Panc1 (cell line): Measurements from ENCODE around the gene C22orf15. TPM values are rescaled to one million over a fixed set of nuclear protein-coding genes. Genes with fewer than 3 reads are reported as not detected.
"Not testable (repeated sequence)": the region's sequence is repeated elsewhere in the genome, so short reads cannot be mapped to it uniquely, and the experiment has no call there.

Experiments
- ATAC-seq: fragments of 200-7000 bp; cut with Tn5 transposase; 2 replicates; pipeline ENCODE4 v1.9.1; 2020; ENCODE audit warnings: mild to moderate bottlenecking, moderate library complexity
- BruUV-seq: library from RNA; stranded (reverse); fragments of 400-500 nt; replicated peaks from 2 replicates; lab custom pipeline; 2021; lab: Mats Ljungman, UMichigan
- CTCF ChIA-PET: fragments of 300-600 bp; sonication (Branson Sonifier 250); formaldehyde crosslinking; loops from one replicate; lab custom pipeline; 2022; ENCODE audit warnings: antibody characterized with exemption; lab: Charles Lee
- POLR2A ChIA-PET: fragments of 300-600 bp; sonication (Branson Sonifier 250); formaldehyde crosslinking; loops from one replicate; lab custom pipeline; 2022; ENCODE audit warnings: antibody characterized with exemption; lab: Charles Lee
- DNase-seq: peaks from one replicate; pipeline ENCODE4 v3.0.0-alpha.2; 2010; ENCODE audit warnings: low read depth, low spot score
- H3K27ac ChIP-seq: 2 replicates; pipeline ENCODE4 v1.5.1; 2011; ENCODE audit warnings: mild to moderate bottlenecking, low read length, inconsistent platforms
- H3K27me3 ChIP-seq: fragments of 200-500 bp; sonication (Bioruptor generic); 2 replicates; pipeline ENCODE4 v1.6.0; 2014; ENCODE audit warnings: low read length, inconsistent platforms; ENCODE audit not compliant: control insufficient read depth, insufficient read depth
- H3K36me3 ChIP-seq: fragments of 200-500 bp; sonication (Bioruptor generic); 2 replicates; pipeline ENCODE4 v1.5.1; 2014; ENCODE audit warnings: inconsistent platforms, mild to moderate bottlenecking, low read length, moderate library complexity; ENCODE audit not compliant: control insufficient read depth, insufficient read depth
- H3K4me1 ChIP-seq: 2 replicates; pipeline ENCODE4 v1.5.1; 2011; ENCODE audit warnings: inconsistent platforms, mild to moderate bottlenecking, low read length, moderate library complexity; ENCODE audit not compliant: control insufficient read depth, insufficient read depth
- H3K4me3 ChIP-seq, 2 experiments: 2 replicates each; pipeline ENCODE4 v1.5.1; 2011 to 2012; ENCODE audit warnings: low read depth in 2 of 2, low read length in 2 of 2, mild to moderate bottlenecking in 2 of 2, inconsistent platforms in 1 of 2, moderate library complexity in 1 of 2
- H3K9me3 ChIP-seq: fragments of 200-500 bp; sonication (Bioruptor generic); 2 replicates; pipeline ENCODE4 v1.5.1; 2014; ENCODE audit warnings: low read depth, mild to moderate bottlenecking, inconsistent platforms, low read length, moderate library complexity; ENCODE audit not compliant: control insufficient read depth, insufficient read depth
- POLR2AphosphoS5 ChIP-seq: IDR thresholded peaks from 2 replicates; pipeline ENCODE4 v1.6.1; 2012; ENCODE audit warnings: mild to moderate bottlenecking, low read depth, low read length, moderate library complexity
- SIN3A ChIP-seq: IDR thresholded peaks from 2 replicates; pipeline ENCODE4 v1.6.1; 2012; ENCODE audit warnings: low read depth, mild to moderate bottlenecking, low read length, moderate library complexity, borderline replicate concordance; ENCODE audit not compliant: insufficient read depth
- TCF7L2 ChIP-seq: IDR thresholded peaks from 2 replicates; pipeline ENCODE4 v1.6.1; 2011; ENCODE audit warnings: mild to moderate bottlenecking, low read depth, low read length, inconsistent platforms
- in situ Hi-C: cut with HindIII; loops from 2 replicates; pipeline ENCODE4 v1.10.0; 2016; ENCODE audit warnings: low sequenced_read_pairs, low pct_unique_long_range_greater_than_20kb
- intact Hi-C: fragments of 100-400 bp; cut with micrococcal nuclease; formaldehyde crosslinking; loops from one replicate; pipeline ENCODE4 v1.10.0; 2022; ENCODE audit not compliant: unreplicated experiment
- total RNA-seq: library from RNA; stranded (reverse); gene quantifications from one replicate; pipeline ENCODE4 v1.2.1, GENCODE V29; 2021; ENCODE audit not compliant: unreplicated experiment
- TF ChIP-seq, protein P1 (sequence below), 2 experiments: IDR thresholded peaks; 2 replicates each; pipeline ENCODE4 v1.6.1; 2011 to 2012; ENCODE audit warnings: low read depth in 2 of 2, control low read depth in 1 of 2, low read length in 1 of 2, mild to moderate bottlenecking in 1 of 2, moderate library complexity in 1 of 2; ENCODE audit not compliant: insufficient read depth in 1 of 2
- TF ChIP-seq, protein P2 (sequence below): fragments of 450-650 bp; IDR thresholded peaks from 2 replicates; pipeline ENCODE4 v1.5.1; 2017; ENCODE audit warnings: mild to moderate bottlenecking

The C22orf15 gene
- total RNA-seq, 1 experiment from 2014 or later, result not detected

DNA sequence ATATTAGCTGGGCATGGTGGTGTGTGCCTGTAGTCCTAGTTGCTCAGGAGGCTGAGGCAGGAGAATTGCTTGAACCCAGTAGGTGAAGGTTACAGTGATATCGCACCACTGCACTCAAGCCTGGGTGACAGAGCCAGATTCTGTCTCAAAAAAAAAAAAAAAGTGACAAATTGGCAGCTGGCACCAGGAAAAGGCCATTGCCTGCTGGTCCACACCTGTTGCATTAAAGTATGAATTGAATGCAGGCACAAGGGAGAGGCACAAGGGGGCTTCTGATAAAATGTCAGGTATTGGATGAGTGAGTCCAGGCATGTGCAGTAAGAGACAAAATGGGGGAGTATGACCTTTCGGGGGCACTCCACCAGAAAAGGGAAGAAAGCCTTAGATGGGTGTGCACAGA lies 40.1 kb upstream of the C22orf15 start:
- H3K4me1 ChIP-seq, result no peaks in the 10 kb centered on the region
- BruUV-seq, result no TSS peak
- ChIA-PET POLR2A (interaction anchor here (0.6 kb wide), 1 partner anchor 49 kb away, joined by 4 read pairs; no protein-coding TSS in a partner anchor), CTCF (no interaction called here)
- no peaks in the 10 kb centered on the region for H3K27me3 ChIP-seq
- intact Hi-C loops (no loop called here), in situ Hi-C loops (no loop called here)
- H3K36me3 ChIP-seq, result no peaks in the 10 kb centered on the region
- DNase-seq, result no peak
- H3K27ac ChIP-seq, result no peak overlapping the region
- TF ChIP-seq, protein P1, sequence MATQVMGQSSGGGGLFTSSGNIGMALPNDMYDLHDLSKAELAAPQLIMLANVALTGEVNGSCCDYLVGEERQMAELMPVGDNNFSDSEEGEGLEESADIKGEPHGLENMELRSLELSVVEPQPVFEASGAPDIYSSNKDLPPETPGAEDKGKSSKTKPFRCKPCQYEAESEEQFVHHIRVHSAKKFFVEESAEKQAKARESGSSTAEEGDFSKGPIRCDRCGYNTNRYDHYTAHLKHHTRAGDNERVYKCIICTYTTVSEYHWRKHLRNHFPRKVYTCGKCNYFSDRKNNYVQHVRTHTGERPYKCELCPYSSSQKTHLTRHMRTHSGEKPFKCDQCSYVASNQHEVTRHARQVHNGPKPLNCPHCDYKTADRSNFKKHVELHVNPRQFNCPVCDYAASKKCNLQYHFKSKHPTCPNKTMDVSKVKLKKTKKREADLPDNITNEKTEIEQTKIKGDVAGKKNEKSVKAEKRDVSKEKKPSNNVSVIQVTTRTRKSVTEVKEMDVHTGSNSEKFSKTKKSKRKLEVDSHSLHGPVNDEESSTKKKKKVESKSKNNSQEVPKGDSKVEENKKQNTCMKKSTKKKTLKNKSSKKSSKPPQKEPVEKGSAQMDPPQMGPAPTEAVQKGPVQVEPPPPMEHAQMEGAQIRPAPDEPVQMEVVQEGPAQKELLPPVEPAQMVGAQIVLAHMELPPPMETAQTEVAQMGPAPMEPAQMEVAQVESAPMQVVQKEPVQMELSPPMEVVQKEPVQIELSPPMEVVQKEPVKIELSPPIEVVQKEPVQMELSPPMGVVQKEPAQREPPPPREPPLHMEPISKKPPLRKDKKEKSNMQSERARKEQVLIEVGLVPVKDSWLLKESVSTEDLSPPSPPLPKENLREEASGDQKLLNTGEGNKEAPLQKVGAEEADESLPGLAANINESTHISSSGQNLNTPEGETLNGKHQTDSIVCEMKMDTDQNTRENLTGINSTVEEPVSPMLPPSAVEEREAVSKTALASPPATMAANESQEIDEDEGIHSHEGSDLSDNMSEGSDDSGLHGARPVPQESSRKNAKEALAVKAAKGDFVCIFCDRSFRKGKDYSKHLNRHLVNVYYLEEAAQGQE (IDR thresholded peaks at IDR 0.05; ENCODE audit: insufficient read depth in 1 of 2, low read depth in 2 of 2, low read length in 1 of 2), result no peak
- TF ChIP-seq, protein P2, sequence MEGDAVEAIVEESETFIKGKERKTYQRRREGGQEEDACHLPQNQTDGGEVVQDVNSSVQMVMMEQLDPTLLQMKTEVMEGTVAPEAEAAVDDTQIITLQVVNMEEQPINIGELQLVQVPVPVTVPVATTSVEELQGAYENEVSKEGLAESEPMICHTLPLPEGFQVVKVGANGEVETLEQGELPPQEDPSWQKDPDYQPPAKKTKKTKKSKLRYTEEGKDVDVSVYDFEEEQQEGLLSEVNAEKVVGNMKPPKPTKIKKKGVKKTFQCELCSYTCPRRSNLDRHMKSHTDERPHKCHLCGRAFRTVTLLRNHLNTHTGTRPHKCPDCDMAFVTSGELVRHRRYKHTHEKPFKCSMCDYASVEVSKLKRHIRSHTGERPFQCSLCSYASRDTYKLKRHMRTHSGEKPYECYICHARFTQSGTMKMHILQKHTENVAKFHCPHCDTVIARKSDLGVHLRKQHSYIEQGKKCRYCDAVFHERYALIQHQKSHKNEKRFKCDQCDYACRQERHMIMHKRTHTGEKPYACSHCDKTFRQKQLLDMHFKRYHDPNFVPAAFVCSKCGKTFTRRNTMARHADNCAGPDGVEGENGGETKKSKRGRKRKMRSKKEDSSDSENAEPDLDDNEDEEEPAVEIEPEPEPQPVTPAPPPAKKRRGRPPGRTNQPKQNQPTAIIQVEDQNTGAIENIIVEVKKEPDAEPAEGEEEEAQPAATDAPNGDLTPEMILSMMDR, result no peak
- TF ChIP-seq SIN3A (no peak), TCF7L2 (no peak), POLR2AphosphoS5 (no peak)
- H3K9me3 ChIP-seq, result no peaks in the 10 kb centered on the region
- no peak overlapping the region for H3K4me3 ChIP-seq
- ATAC-seq, result no peak

DNA sequence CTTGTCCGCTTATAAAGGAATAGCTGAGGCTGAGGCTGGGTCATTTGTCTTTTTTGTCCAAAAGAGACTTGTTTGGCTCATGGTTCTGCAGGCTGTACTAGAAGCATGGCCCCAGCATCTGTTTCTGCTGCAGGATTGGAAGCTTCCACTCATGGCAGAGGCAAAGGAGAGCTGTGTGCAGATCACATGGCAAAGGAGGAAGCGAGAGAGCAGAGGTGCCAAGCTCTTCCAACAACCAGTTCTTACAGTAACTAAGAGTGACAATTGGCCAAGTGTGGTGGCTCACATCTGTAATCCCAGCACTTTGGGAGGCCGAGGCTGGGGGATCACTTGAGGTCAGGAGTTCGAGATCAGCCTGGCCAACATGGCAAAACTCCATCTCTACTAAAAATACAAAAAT lies 34.7 kb upstream of the C22orf15 start:
- POLR2A ChIA-PET, H3K4me1 ChIP-seq, CTCF ChIA-PET, H3K4me3 ChIP-seq, H3K27ac ChIP-seq, in situ Hi-C loops, H3K27me3 ChIP-seq, BruUV-seq, ATAC-seq, H3K36me3 ChIP-seq, H3K9me3 ChIP-seq, DNase-seq, intact Hi-C loops: not testable (repeated sequence)

DNA sequence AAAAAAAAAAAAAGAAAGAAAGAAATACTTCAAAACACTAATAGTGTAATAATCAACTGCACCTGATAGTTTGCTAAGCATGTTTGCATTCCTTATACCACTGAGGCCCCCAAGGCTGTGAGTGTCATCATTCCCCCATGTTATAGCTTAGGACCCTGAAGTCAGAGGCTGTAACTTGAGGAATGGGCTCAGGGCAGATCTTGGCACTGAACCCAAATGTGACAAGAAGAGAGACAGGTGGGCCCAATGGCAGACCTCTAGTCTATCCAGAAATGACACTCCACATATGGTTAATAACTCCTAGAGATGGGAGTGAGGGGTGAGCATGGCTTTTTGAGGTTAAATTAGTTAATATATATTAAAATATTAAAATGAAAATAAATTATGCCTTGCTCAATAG lies 25.1 kb upstream of the C22orf15 start:
- Histone ChIP-seq H3K9me3 (no peaks in the 10 kb centered on the region), H3K4me1 (no peaks in the 10 kb centered on the region), H3K27ac (no peak overlapping the region), H3K36me3 (no peaks in the 10 kb centered on the region), H3K4me3 (no peak overlapping the region), H3K27me3 (no peaks in the 10 kb centered on the region)
- BruUV-seq, result no TSS peak
- intact Hi-C loops (no loop called here), in situ Hi-C loops (no loop called here)
- ChIA-PET CTCF (no interaction called here), POLR2A (no interaction called here)
- DNase-seq (no peak), ATAC-seq (no peak)
- TF ChIP-seq SIN3A (no peak), TCF7L2 (no peak), POLR2AphosphoS5 (no peak)
- TF ChIP-seq, protein P2, result no peak
